T-helper 17 cell (primary cell): ENCODE measurements around the gene ACIN1. TPM values are rescaled to one million over a fixed set of nuclear protein-coding genes. Genes with fewer than 3 reads are reported as not detected.

Experiments used
- ATAC-seq: fragments of 150-1000 bp; cut with Tn5 transposase; 2 replicates; pipeline ENCODE4 v1.10.0; 2021; ENCODE audit warnings: mild to moderate bottlenecking, moderate library complexity
- DNase-seq, 3 donors: peaks; one replicate each; pipeline versions ENCODE4 v3.0.0 to v3.0.0-alpha.2; 2020 to 2021
- H3K9me3 ChIP-seq: one replicate; pipeline ENCODE4 v1.7.0; 2013; ENCODE audit warnings: low read length, mild to moderate bottlenecking; ENCODE audit not compliant: control insufficient read depth, poor library complexity, severe bottlenecking
- H3K27ac Mint-ChIP-seq: one replicate; pipeline ENCODE4 v1.8.0; 2022; ENCODE audit warnings: mild to moderate bottlenecking, moderate library complexity, mixed read lengths
- H3K27me3 Mint-ChIP-seq: one replicate; pipeline ENCODE4 v1.8.0; 2022; ENCODE audit warnings: mixed read lengths
- H3K36me3 Mint-ChIP-seq: one replicate; pipeline ENCODE4 v1.8.0; 2022; ENCODE audit warnings: low read depth, mixed read lengths
- H3K4me1 Mint-ChIP-seq: one replicate; pipeline ENCODE4 v1.8.0; 2022; ENCODE audit warnings: mild to moderate bottlenecking, mixed read lengths
- H3K4me3 Mint-ChIP-seq: one replicate; pipeline ENCODE4 v1.8.0; 2022; ENCODE audit warnings: mild to moderate bottlenecking, moderate library complexity, mixed read lengths
- total RNA-seq, 4 donors: library from RNA in 2 of 4; stranded (reverse) in 2 of 4; gene quantifications; one replicate each; pipeline ENCODE4 v1.2.3 and lab custom pipeline; 2022 to 2026

Gene ACIN1
- total RNA-seq (100 to 1,000 TPM; 264 to 298 TPM), total RNA-seq (lab: John Stamatoyannopoulos, UW) (310 to 318 reads per million in 2 donors)

GRCh38 chr14:23094666-23095195 lies at the start of gene ACIN1:
Gene ACIN1, minus strand, starts transcription at chr14:23095136. Its CDS starts 24 bp downstream, at chr14:23095112.
- Mint-ChIP-seq H3K4me3 (no peak within 1 kb of the TSS), H3K4me1 (peaks cover 26% of the 10 kb centered on the region), H3K27me3 (no peaks in the 10 kb centered on the region), H3K27ac (no peak within 1 kb of the TSS), H3K36me3 (no peaks in the 10 kb centered on the region)
- no peaks in the 10 kb centered on the region for H3K9me3 ChIP-seq
- ATAC-seq = peak; percentile 43
- DNase-seq = peak in 1 of 3 donors; percentile 99

- no peak for ATAC-seq
- Mint-ChIP-seq H3K4me1 (peaks cover 2% of the 10 kb centered on the region), H3K27me3 (peaks cover 31% of the 10 kb centered on the region), H3K4me3 (no peak overlapping the region), H3K36me3 (peaks cover 3% of the 10 kb centered on the region), H3K27ac (no peak overlapping the region)
- DNase-seq = no peak
- no peaks in the 10 kb centered on the region for H3K9me3 ChIP-seq
Measured at GRCh38 chr14:23143911-23144310, 49.0 kb upstream of the ACIN1 start.

GRCh38 chr14:23142826-23143225 lies 47.9 kb upstream of the ACIN1 start:
- H3K9me3 ChIP-seq = no peaks in the 10 kb centered on the region
- ATAC-seq = no peak
- no peak overlapping the region for H3K27ac Mint-ChIP-seq
- peaks cover 2% of the 10 kb centered on the region for H3K4me1 Mint-ChIP-seq
- H3K27me3 Mint-ChIP-seq = peaks cover 26% of the 10 kb centered on the region
- no peak for DNase-seq
- H3K4me3 Mint-ChIP-seq = no peak overlapping the region
- H3K36me3 Mint-ChIP-seq = peaks cover 3% of the 10 kb centered on the region

- Mint-ChIP-seq H3K36me3 (peaks cover under 1% of the 10 kb centered on the region), H3K4me3 (no peak overlapping the region), H3K27me3 (peaks cover 18% of the 10 kb centered on the region), H3K4me1 (peaks cover 2% of the 10 kb centered on the region), H3K27ac (no peak overlapping the region)
- no peak for DNase-seq
- no peaks in the 10 kb centered on the region for H3K9me3 ChIP-seq
- ATAC-seq = no peak
Measured at GRCh38 chr14:23141706-23142444, 46.9 kb upstream of the ACIN1 start.

- ATAC-seq (no peak), DNase-seq (no peak)
- peaks cover 11% of the 10 kb centered on the region for H3K27me3 Mint-ChIP-seq
- H3K36me3 Mint-ChIP-seq = no peaks in the 10 kb centered on the region
- H3K4me3 Mint-ChIP-seq = no peak overlapping the region
- H3K4me1 Mint-ChIP-seq = peaks cover 2% of the 10 kb centered on the region
- H3K27ac Mint-ChIP-seq = no peak overlapping the region
- H3K9me3 ChIP-seq = no peaks in the 10 kb centered on the region
Measured at GRCh38 chr14:23140371-23140770, 45.4 kb upstream of the ACIN1 start.

- Mint-ChIP-seq H3K36me3 (no peaks in the 10 kb centered on the region), H3K27ac (no peak overlapping the region), H3K27me3 (peaks cover 11% of the 10 kb centered on the region), H3K4me1 (peaks cover 2% of the 10 kb centered on the region), H3K4me3 (no peak overlapping the region)
- no peak for ATAC-seq
- H3K9me3 ChIP-seq = no peaks in the 10 kb centered on the region
- no peak for DNase-seq
Measured at GRCh38 chr14:23139874-23140273, 44.9 kb upstream of the ACIN1 start.

GRCh38 chr14:23137813-23138535 lies 43.0 kb upstream of the ACIN1 start:
- Mint-ChIP-seq H3K27ac (no peak overlapping the region), H3K27me3 (peaks cover 11% of the 10 kb centered on the region), H3K36me3 (no peaks in the 10 kb centered on the region), H3K4me3 (no peak overlapping the region), H3K4me1 (peaks cover 2% of the 10 kb centered on the region)
- H3K9me3 ChIP-seq = no peaks in the 10 kb centered on the region
- DNase-seq = no peak
- no peak for ATAC-seq

- ATAC-seq (no peak), DNase-seq (no peak)
- H3K36me3 Mint-ChIP-seq = no peaks in the 10 kb centered on the region
- H3K4me3 Mint-ChIP-seq = no peak overlapping the region
- H3K27me3 Mint-ChIP-seq = peaks cover 11% of the 10 kb centered on the region
- peaks cover 2% of the 10 kb centered on the region for H3K4me1 Mint-ChIP-seq
- H3K27ac Mint-ChIP-seq = no peak overlapping the region
- no peaks in the 10 kb centered on the region for H3K9me3 ChIP-seq
Measured at GRCh38 chr14:23137192-23137812, 42.4 kb upstream of the ACIN1 start.

GRCh38 chr14:23136566-23137133 lies 41.7 kb upstream of the ACIN1 start:
- Mint-ChIP-seq H3K4me1 (peaks cover 2% of the 10 kb centered on the region), H3K36me3 (no peaks in the 10 kb centered on the region), H3K4me3 (no peak overlapping the region), H3K27me3 (peaks cover 11% of the 10 kb centered on the region), H3K27ac (no peak overlapping the region)
- no peak for DNase-seq
- ATAC-seq = no peak
- no peaks in the 10 kb centered on the region for H3K9me3 ChIP-seq

- H3K36me3 Mint-ChIP-seq = peaks cover 3% of the 10 kb centered on the region
- ATAC-seq = no peak
- no peak for DNase-seq
- peaks cover 5% of the 10 kb centered on the region for H3K4me1 Mint-ChIP-seq
- peaks cover 31% of the 10 kb centered on the region for H3K27me3 Mint-ChIP-seq
- H3K27ac Mint-ChIP-seq = no peak overlapping the region
- no peak overlapping the region for H3K4me3 Mint-ChIP-seq
- no peaks in the 10 kb centered on the region for H3K9me3 ChIP-seq
Measured at GRCh38 chr14:23132970-23133369, 38.0 kb upstream of the ACIN1 start.

- no peak for DNase-seq
- Mint-ChIP-seq H3K27me3 (peaks cover 31% of the 10 kb centered on the region), H3K4me3 (no peak overlapping the region)
Measured at GRCh38 chr14:23131482-23131881, 36.5 kb upstream of the ACIN1 start.

GRCh38 chr14:23130871-23131270 lies 35.9 kb upstream of the ACIN1 start:
- DNase-seq (no peak), ATAC-seq (no peak)
- Mint-ChIP-seq H3K36me3 (peaks cover 3% of the 10 kb centered on the region), H3K4me1 (peaks cover 5% of the 10 kb centered on the region), H3K4me3 (no peak overlapping the region), H3K27ac (no peak overlapping the region), H3K27me3 (peaks cover 26% of the 10 kb centered on the region)
- H3K9me3 ChIP-seq = no peaks in the 10 kb centered on the region

More at GRCh38 chr14:23131482-23131881, 36.5 kb upstream of the ACIN1 start:
- H3K27ac Mint-ChIP-seq = no peak overlapping the region
- H3K4me1 Mint-ChIP-seq = peaks cover 7% of the 10 kb centered on the region
- peaks cover 3% of the 10 kb centered on the region for H3K36me3 Mint-ChIP-seq
- H3K9me3 ChIP-seq = no peaks in the 10 kb centered on the region
- ATAC-seq = no peak
